PFSK-1 (cell line): ENCODE data around the gene NUBPL.

Experiments
- FOXP2 ChIP-seq: optimal IDR thresholded peaks from 2 replicates; pipeline ENCODE3; 2011; ENCODE audit warnings: borderline replicate concordance, control low read depth, inconsistent platforms; ENCODE audit not compliant: insufficient read depth; ENCODE audit errors: extremely low read length, extremely low read depth
- POLR2AphosphoS5 ChIP-seq: IDR thresholded peaks from 2 replicates; pipeline ENCODE4 v1.6.1; 2012; ENCODE audit warnings: low read depth, mild to moderate bottlenecking, control low read depth, low read length, moderate library complexity
- SIN3A ChIP-seq: IDR thresholded peaks from 2 replicates; pipeline ENCODE4 v1.6.1; 2012; ENCODE audit warnings: mild to moderate bottlenecking, low read length, moderate library complexity, borderline replicate concordance; ENCODE audit not compliant: insufficient read depth
- TAF1 ChIP-seq: IDR thresholded peaks from 2 replicates; pipeline ENCODE4 v1.6.1; 2012; ENCODE audit warnings: low read length, control low read depth, borderline replicate concordance; ENCODE audit not compliant: insufficient read depth
- TF ChIP-seq, protein P1 (sequence below), 2 experiments: IDR thresholded peaks; 2 replicates each; pipeline versions ENCODE4 v1.6.1 to v1.8.0; 2011 to 2012; ENCODE audit warnings: low read depth in 2 of 2, low read length in 2 of 2, control low read depth in 1 of 2, inconsistent platforms in 1 of 2, mild to moderate bottlenecking in 1 of 2, moderate library complexity in 1 of 2; ENCODE audit not compliant: insufficient read depth in 1 of 2

The NUBPL gene

GRCh38 chr14:31766315-31766892 is 205.2 kb downstream of the NUBPL start:
- TF ChIP-seq TAF1 (no peak), FOXP2 (no peak), POLR2AphosphoS5 (no peak), SIN3A (no peak)
- TF ChIP-seq, protein P1, sequence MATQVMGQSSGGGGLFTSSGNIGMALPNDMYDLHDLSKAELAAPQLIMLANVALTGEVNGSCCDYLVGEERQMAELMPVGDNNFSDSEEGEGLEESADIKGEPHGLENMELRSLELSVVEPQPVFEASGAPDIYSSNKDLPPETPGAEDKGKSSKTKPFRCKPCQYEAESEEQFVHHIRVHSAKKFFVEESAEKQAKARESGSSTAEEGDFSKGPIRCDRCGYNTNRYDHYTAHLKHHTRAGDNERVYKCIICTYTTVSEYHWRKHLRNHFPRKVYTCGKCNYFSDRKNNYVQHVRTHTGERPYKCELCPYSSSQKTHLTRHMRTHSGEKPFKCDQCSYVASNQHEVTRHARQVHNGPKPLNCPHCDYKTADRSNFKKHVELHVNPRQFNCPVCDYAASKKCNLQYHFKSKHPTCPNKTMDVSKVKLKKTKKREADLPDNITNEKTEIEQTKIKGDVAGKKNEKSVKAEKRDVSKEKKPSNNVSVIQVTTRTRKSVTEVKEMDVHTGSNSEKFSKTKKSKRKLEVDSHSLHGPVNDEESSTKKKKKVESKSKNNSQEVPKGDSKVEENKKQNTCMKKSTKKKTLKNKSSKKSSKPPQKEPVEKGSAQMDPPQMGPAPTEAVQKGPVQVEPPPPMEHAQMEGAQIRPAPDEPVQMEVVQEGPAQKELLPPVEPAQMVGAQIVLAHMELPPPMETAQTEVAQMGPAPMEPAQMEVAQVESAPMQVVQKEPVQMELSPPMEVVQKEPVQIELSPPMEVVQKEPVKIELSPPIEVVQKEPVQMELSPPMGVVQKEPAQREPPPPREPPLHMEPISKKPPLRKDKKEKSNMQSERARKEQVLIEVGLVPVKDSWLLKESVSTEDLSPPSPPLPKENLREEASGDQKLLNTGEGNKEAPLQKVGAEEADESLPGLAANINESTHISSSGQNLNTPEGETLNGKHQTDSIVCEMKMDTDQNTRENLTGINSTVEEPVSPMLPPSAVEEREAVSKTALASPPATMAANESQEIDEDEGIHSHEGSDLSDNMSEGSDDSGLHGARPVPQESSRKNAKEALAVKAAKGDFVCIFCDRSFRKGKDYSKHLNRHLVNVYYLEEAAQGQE (IDR thresholded peaks at IDR 0.05; ENCODE audit: insufficient read depth in 1 of 2, low read depth in 2 of 2, low read length in 2 of 2) = no peak

DNA sequence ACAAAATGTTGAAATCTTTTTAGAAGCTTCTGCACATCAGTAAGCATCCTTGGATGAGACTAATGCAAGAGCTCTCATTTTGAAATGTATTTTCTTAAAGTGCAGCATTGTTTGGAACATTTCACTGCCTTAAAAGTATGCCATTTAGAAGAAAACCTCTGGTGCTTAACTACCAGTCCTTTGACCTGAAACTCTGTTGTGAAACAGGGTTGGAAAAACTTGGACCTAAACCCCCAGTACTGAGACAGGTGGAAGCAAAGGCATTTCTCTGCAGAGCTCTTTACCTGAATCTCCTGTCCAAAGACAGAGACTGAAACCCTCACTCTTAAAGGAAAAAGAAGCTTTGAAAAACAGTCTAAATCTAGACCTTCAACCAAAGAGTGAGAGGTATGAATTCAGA is 207.2 kb downstream of the NUBPL start:
- TF ChIP-seq, protein P1 (IDR thresholded peaks at IDR 0.05; ENCODE audit: insufficient read depth in 1 of 2, low read depth in 2 of 2, low read length in 2 of 2) = no peak
- TF ChIP-seq TAF1 (no peak), FOXP2 (no peak), POLR2AphosphoS5 (no peak), SIN3A (no peak)

DNA sequence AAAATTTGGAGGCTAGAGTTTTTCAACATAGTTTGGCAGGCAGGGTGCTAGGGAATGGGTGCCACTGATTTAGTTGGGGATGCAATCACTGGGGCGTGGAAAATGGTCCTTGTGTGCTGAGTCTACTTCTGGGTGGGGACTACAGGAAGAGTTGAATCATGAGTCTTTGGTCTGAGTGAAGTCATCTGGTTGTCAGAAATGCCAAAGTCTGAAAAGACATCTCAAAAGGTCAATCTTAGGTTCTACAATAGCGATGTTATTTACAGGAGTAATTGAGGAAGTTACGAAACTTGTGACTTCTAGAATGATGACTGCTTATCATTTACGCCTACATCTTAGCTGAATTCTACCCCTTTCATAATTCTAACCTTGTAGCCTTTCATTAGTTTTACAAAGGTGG is 209.1 kb downstream of the NUBPL start:
- TF ChIP-seq TAF1 (no peak), SIN3A (no peak), FOXP2 (no peak), POLR2AphosphoS5 (no peak)
- TF ChIP-seq, protein P1 (IDR thresholded peaks at IDR 0.05; ENCODE audit: insufficient read depth in 1 of 2, low read depth in 2 of 2, low read length in 2 of 2) = no peak

- TF ChIP-seq SIN3A = no peak
- TF ChIP-seq FOXP2 = no peak
- TF ChIP-seq, protein P1 (IDR thresholded peaks at IDR 0.05; ENCODE audit: insufficient read depth in 1 of 2, low read depth in 2 of 2, low read length in 2 of 2) = no peak
- TF ChIP-seq TAF1 = no peak
- TF ChIP-seq POLR2AphosphoS5 = no peak
Observed at GRCh38 chr14:31774567-31774966, 213.4 kb downstream of the NUBPL start.

DNA sequence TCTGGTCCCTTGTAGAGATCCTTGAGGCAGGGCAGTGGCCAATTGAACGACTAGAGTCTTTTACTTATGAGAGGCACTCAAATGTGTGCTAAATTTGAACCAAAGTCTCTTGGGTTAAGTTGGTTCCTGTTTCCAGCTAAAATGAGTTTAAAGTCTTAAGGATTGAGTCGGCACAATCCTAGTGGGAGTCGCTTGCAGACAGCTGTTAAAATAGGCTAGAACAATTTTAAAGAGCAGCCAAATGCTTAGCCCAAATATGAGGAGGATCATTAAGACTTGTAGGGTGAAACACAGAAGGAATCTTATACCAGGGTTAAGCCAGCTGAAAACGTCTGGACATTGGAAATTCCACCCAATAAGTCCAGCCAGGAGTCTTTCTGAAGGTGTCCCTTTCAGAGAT is 216.1 kb downstream of the NUBPL start:
- TF ChIP-seq, protein P1 (IDR thresholded peaks at IDR 0.05; ENCODE audit: insufficient read depth in 1 of 2, low read depth in 2 of 2, low read length in 2 of 2) = no peak
- TF ChIP-seq SIN3A (no peak), FOXP2 (no peak), TAF1 (no peak), POLR2AphosphoS5 (no peak)
